Activated naive CD4-positive, alpha-beta T cell treated with anti-CD3 and anti-CD28 coated beads, Interleukin-2, amount 50 U/mL, for 72 hours (primary cell): ENCODE measurements around the gene ZBTB37. TPM values are rescaled to one million over a fixed set of nuclear protein-coding genes. Genes with fewer than 3 reads are reported as not detected.
A peak's percentile ranks its signal among the peaks of the same experiment; 100 is the strongest.
"Not testable (repeated sequence)": the region's sequence is repeated elsewhere in the genome, so short reads cannot be mapped to it uniquely, and the experiment has no call there.

ENCODE experiments used
- ATAC-seq, 2 donors: fragments of 150-1000 bp; cut with Tn5 transposase; 2 replicates each; pipeline ENCODE4 v1.10.0; 2021; ENCODE audit warnings: mild to moderate bottlenecking in 2 of 2, moderate library complexity in 2 of 2
- DNase-seq, 2 donors: peaks; one replicate each; pipeline ENCODE4 v3.0.0; 2021 to 2022; ENCODE audit warnings: low spot score in 2 of 2
- H3K27ac Mint-ChIP-seq, 2 donors: one replicate each; pipeline ENCODE4 v1.8.0; 2022; ENCODE audit warnings: mild to moderate bottlenecking in 2 of 2, mixed read lengths in 2 of 2
- H3K36me3 Mint-ChIP-seq, 2 donors: one replicate each; pipeline ENCODE4 v1.8.0; 2022; ENCODE audit warnings: mixed read lengths in 2 of 2
- H3K9me3 Mint-ChIP-seq, 2 donors: one replicate each; pipeline ENCODE4 v1.8.0; 2022; ENCODE audit warnings: mixed read lengths in 2 of 2
- total RNA-seq, 2 donors: library from RNA; stranded (reverse); gene quantifications; one replicate each; pipeline ENCODE4 v1.2.3, GENCODE V29; 2022

Gene ZBTB37
- total RNA-seq, 2 donors from 2014 or later = 9.5 to 21.4 TPM

GRCh38 chr1:173917635-173918493 is 49.7 kb downstream of the ZBTB37 start:
- H3K27ac Mint-ChIP-seq = peak overlapping the region in 1 of 2 donors; percentile 48
- no peak for DNase-seq
- ATAC-seq = no peak
- H3K9me3 Mint-ChIP-seq = no peaks in the 10 kb centered on the region
- H3K36me3 Mint-ChIP-seq = no peaks in the 10 kb centered on the region

- ATAC-seq = no peak
- no peak overlapping the region for H3K27ac Mint-ChIP-seq
- no peaks in the 10 kb centered on the region for H3K36me3 Mint-ChIP-seq
Measured at GRCh38 chr1:173920861-173921260, 52.7 kb downstream of the ZBTB37 start.

GRCh38 chr1:173925306-173926242 is 57.4 kb downstream of the ZBTB37 start:
- Mint-ChIP-seq H3K27ac (peak overlapping the region in 1 of 2 donors; percentile 51), H3K36me3 (peaks cover 0 to 6% of the 10 kb centered on the region in 2 donors), H3K9me3 (no peaks in the 10 kb centered on the region)
- ATAC-seq (no peak), DNase-seq (no peak)

More at GRCh38 chr1:173920861-173921260, 52.7 kb downstream of the ZBTB37 start:
- DNase-seq = no peak
- H3K9me3 Mint-ChIP-seq = no peaks in the 10 kb centered on the region

- not testable (repeated sequence) for H3K9me3 Mint-ChIP-seq, H3K27ac Mint-ChIP-seq, ATAC-seq, DNase-seq, H3K36me3 Mint-ChIP-seq
Measured at GRCh38 chr1:173930541-173930940, 62.4 kb downstream of the ZBTB37 start.

GRCh38 chr1:173934440-173934839 is 66.3 kb downstream of the ZBTB37 start:
- Mint-ChIP-seq H3K36me3 (peaks cover 0 to 6% of the 10 kb centered on the region in 2 donors), H3K27ac (peak overlapping the region in 1 of 2 donors; percentile 2), H3K9me3 (no peaks in the 10 kb centered on the region)
- ATAC-seq (peak in 1 of 2 donors; percentile 61), DNase-seq (no peak)

GRCh38 chr1:173937062-173937461 is 68.9 kb downstream of the ZBTB37 start:
- H3K9me3 Mint-ChIP-seq = no peaks in the 10 kb centered on the region
- peak in 1 of 2 donors; percentile 68 for ATAC-seq
- H3K36me3 Mint-ChIP-seq = peaks cover 0 to 12% of the 10 kb centered on the region in 2 donors
- DNase-seq = no peak
- no peak overlapping the region for H3K27ac Mint-ChIP-seq

- Mint-ChIP-seq H3K27ac (no peak overlapping the region), H3K36me3 (peaks cover under 1 to 4% of the 10 kb centered on the region in 2 donors)
- ATAC-seq = peak in 1 of 2 donors; percentile 51
Measured at GRCh38 chr1:173946380-173946921, 78.3 kb downstream of the ZBTB37 start.

GRCh38 chr1:173948594-173948993 is 80.4 kb downstream of the ZBTB37 start:
- Mint-ChIP-seq H3K9me3 (no peaks in the 10 kb centered on the region), H3K27ac (no peak overlapping the region), H3K36me3 (peaks cover 0 to under 1% of the 10 kb centered on the region in 2 donors)
- no peak for ATAC-seq
- DNase-seq = no peak

More at GRCh38 chr1:173946380-173946921, 78.3 kb downstream of the ZBTB37 start:
- DNase-seq = no peak
- H3K9me3 Mint-ChIP-seq = no peaks in the 10 kb centered on the region

Other genes starting within 250 kb of the ZBTB37 start
- gene TEX50, start 233.0 kb upstream of the ZBTB37 start, total RNA-seq = not detected
- gene ANKRD45, start 198.5 kb upstream of the ZBTB37 start, total RNA-seq = not detected
- 10 to 100 TPM; 15.5 to 21.4 TPM for gene KLHL20, start 153.4 kb upstream of the ZBTB37 start, total RNA-seq
- 10 to 100 TPM; 31.1 to 40.7 TPM for gene DARS2, start 43.7 kb upstream of the ZBTB37 start, total RNA-seq
- 10 to 100 TPM; 29.5 to 30.4 TPM for gene CENPL, start 43.5 kb upstream of the ZBTB37 start, total RNA-seq
- gene GAS5, start 391 bp upstream of the ZBTB37 start, total RNA-seq = 100 to 1,000 TPM; 846 to 962 TPM
- gene SERPINC1, start 48.9 kb downstream of the ZBTB37 start, total RNA-seq = under 1 TPM in 1 of 2 donors, not detected in 1; 0.27 TPM
- gene RC3H1, start 154.0 kb downstream of the ZBTB37 start, total RNA-seq = 10 to 100 TPM; 27.4 to 50.1 TPM